HG02588 (cell line): Measurements from ENCODE around the gene IFNGR1.

Source experiments
- ATAC-seq: cut with Tn5 transposase; IDR thresholded peaks from one replicate; pipeline ENCODE4 v1.9.1; 2021; ENCODE audit warnings: mild to moderate bottlenecking, moderate library complexity; ENCODE audit not compliant: unreplicated experiment

Gene IFNGR1

GRCh38 chr6:137156650-137157049 is 62.5 kb downstream of the IFNGR1 start:
- ATAC-seq, result no peak

- no peak for ATAC-seq
These were observed 63.4 kb downstream of the IFNGR1 start for GRCh38 chr6:137155830-137156229.

GRCh38 chr6:137150072-137150471 is 69.1 kb downstream of the IFNGR1 start:
- no peak for ATAC-seq

GRCh38 chr6:137149035-137149393 is 70.2 kb downstream of the IFNGR1 start:
- ATAC-seq, result no peak

GRCh38 chr6:137148306-137149034 is 70.7 kb downstream of the IFNGR1 start:
- ATAC-seq, result no peak
